GM12801 (cell line): Measurements from ENCODE around the gene MYO3B.

ENCODE experiments used
- CTCF ChIP-seq: IDR thresholded peaks from one replicate; pipeline ENCODE4 v1.5.1; 2011; ENCODE audit warnings: control low read depth; ENCODE audit not compliant: insufficient read length; ENCODE audit errors: extremely low read depth

Gene MYO3B

DNA sequence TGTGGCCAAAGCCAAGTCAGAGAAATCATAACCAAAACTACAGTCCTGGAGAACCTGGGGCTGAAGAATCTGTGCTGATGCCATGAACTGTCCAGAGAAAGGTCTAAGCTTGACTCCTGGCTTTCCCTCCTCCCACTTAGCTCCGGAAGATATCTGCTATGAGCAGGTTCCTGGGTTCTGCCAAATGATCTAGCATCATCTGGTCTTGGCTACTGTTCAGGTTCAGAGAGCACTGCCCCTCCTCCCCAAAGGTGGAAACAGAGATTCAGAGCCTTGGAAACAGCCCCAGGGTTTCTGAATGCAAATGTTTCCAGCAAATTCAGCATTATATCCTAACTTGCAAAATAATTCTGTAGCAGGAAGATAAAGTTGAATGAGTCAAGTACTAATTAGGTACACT, 317.9 kb downstream of the MYO3B start:
- TF ChIP-seq CTCF = no peak

GRCh38 chr2:170498619-170499018, 320.7 kb downstream of the MYO3B start:
- TF ChIP-seq CTCF = no peak

DNA sequence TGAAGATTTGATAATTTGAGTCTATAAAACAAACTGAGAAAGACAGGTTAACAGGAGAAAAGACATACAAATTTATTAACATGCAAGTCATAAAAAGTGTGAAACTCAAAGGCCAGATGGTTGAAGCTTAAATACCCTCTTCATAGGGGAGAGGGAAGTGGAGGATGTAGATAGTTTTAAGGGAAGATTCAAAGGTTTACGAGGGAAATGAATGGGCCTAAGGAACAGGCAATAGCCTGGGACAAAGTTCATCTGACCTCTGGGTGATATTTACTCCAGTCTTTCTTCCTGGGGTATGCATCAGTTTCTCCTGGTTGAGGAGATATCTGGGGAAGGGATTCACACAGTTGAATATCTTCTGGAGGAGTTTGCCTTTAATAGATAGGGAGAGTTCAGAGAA, 322.2 kb downstream of the MYO3B start:
- TF ChIP-seq CTCF = no peak

DNA sequence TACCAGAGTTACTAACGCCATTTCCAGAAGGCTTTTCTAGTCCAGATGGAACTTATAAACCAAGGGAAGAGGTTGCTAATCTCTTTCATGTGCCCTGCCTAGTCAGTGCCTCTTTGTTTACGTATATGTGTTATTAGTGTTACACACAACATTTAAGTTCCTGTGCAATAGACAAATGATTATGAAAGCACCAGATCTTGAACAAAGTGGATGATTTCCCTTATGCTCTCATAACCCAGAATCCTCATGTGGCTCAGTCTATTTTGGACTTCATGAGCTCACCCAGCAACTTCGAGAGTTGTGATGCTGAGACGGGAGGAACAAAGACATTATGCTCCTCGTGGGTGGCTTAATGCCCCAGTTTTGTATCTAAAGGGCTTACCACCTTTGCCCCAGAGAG, 322.8 kb downstream of the MYO3B start:
- no peak for TF ChIP-seq CTCF

DNA sequence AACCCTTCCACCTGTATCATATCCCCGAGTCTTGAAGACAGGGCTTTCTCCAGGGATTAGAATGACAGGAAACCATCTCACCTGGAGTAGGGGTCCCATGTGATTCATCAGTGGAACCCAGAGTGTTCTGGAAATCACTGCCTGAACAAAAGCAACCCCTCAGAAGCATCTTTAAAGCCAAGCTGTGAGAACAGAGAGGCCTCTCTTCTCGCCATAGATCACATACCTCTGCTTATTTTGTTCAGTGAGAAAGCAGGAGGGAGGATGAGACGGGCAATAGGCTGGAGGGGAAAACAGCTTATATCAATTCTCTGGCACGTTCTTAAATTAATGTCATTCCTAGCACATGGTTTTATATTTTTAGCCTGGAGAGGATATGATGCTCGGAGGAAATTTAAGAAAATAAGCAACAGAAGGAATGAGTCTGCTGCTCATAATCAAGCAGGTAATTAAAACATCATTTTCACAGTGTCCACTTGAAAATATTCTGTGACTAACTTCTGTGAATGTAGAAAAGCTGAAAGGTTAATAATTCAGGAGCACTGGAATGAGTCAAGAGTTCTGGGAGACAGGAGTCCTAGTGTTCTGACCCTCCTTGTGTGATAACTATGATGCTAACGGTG, 323.6 kb downstream of the MYO3B start:
- TF ChIP-seq CTCF = no peak

DNA sequence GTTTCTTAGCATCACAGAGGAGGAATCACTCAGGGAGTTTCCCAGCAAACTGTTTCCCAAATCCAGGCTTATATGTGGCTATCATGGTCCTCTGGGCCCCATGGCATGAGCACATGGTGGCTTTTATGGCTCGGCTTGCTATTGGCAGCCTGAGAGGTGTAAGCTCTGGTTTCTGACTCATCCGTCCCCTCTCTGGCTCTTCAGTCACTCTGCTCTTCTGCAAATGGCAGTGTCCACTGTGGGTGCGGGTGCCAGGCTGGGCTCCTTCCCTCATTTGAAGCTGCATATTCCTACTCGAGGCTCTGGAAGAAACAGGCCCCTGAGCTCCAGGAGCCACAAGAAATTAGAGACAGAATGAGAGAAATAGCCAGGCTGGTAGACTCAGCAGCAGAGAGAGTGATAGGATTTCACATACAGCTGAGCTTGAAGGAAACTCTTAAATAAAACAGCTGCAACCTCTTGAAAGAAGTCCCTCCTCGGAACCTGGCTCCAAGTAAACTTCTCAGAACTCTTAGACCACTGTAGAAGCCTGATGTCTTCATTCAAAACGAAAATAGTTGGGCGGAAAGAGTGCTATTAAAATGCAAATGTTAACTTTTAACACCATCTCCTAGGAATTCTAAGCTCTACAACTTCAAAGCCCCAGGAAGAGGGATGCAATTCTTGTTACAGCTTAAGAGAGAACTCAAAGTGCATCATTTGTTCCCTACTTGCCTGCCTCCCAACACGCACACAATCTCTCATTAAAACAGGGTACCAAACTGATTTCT, 324.6 kb downstream of the MYO3B start:
- no peak for TF ChIP-seq CTCF

DNA sequence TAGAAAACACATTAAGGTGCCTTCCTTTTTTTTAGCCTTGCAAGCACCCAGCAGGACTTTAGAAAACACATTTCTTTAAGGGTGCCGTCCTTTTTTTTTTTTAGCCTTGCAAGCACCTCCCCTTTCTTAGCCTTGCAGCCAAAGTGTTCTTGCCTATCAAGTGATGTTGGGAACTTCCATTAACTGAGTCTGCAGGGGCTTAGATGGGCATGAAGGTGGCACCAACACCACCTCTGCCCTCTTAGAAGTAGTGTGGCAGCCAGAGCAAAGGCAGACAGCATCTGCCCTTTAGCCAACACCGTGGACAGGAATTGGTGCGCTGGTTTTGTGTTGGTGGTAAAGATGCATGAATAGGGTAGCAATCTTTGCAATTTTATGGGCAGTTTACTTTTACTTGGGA, 325.6 kb downstream of the MYO3B start:
- TF ChIP-seq CTCF = no peak
